Measurements from ENCODE around the gene WRAP53.

GRCh38 chr17:7727886-7728285, 39.6 kb downstream of the WRAP53 start:
- no peak for TF ChIP-seq CTCF (conservative IDR thresholded peaks at IDR 0.05 in 1 of 2, IDR thresholded peaks at IDR 0.05 in 1 of 2; ENCODE audit: extremely low read depth in 1 of 2, insufficient read depth in 1 of 2, low read depth in 1 of 2, low read length in 2 of 2)
- no peak for TF ChIP-seq EZH2 (IDR thresholded peaks at IDR 0.05; ENCODE audit: borderline replicate concordance, low read length)

All from mammary epithelial cell (primary cell).